Stomach (tissue), 9 donors: ENCODE results near the gene TWF1. TPM values are rescaled to one million over a fixed set of nuclear protein-coding genes. Genes with fewer than 3 reads are reported as not detected.

Source experiments
- DNase-seq, 2 donors: peaks; one replicate each; pipeline versions ENCODE4 v3.0.0 to v3.0.0-alpha.2; 2013 to 2019
- H3K27ac ChIP-seq, 5 donors: fragments of 200-600 bp in 4 of 5; sonication (generic) in 4 of 5; one replicate each; pipeline ENCODE4 v1.5.1; 2013 to 2019; ENCODE audit warnings: mild to moderate bottlenecking in 1 of 5, moderate library complexity in 1 of 5
- H3K27me3 ChIP-seq, 3 donors: fragments of 200-600 bp; sonication (generic); one replicate each; pipeline ENCODE4 v1.5.1; 2017 to 2019; ENCODE audit warnings: mixed run types in 1 of 3
- H3K36me3 ChIP-seq, 4 donors: fragments of 200-600 bp; sonication (generic); 1 replicate in 3 of 4; 2 replicates in 1 of 4; pipeline ENCODE4 v1.5.1; 2016 to 2019
- H3K4me1 ChIP-seq, 4 donors: fragments of 200-600 bp; sonication (generic); one replicate each; pipeline ENCODE4 v1.5.1; 2016 to 2019
- H3K4me3 ChIP-seq, 4 donors: fragments of 200-600 bp; sonication (generic) in 3 of 4; one replicate each; pipeline ENCODE4 v1.5.1; 2016 to 2019; ENCODE audit warnings: mild to moderate bottlenecking in 1 of 4
- H3K9me3 ChIP-seq, 4 donors: fragments of 200-600 bp; sonication (generic); one replicate each; pipeline ENCODE4 v1.5.1; 2016 to 2019
- CTCF ChIP-seq, 7 experiments: fragments of 450-650 bp in 4 of 7; fragments of 200-600 bp in 3 of 7; sonication (generic) in 3 of 7; IDR thresholded peaks; one replicate each; pipeline ENCODE4 v1.5.1; 2016 to 2019; ENCODE audit warnings: antibody characterized with exemption in 7 of 7, control low read depth in 2 of 7, mild to moderate bottlenecking in 1 of 7
- EP300 ChIP-seq: sonication (generic); formaldehyde crosslinking; IDR thresholded peaks from one replicate; pipeline ENCODE4 v1.6.1; 2017; ENCODE audit warnings: antibody characterized with exemption
- POLR2A ChIP-seq, 4 donors: fragments of 450-650 bp; IDR thresholded peaks; one replicate each; pipeline ENCODE4 v1.6.1; 2016; ENCODE audit warnings: antibody characterized with exemption in 4 of 4, control low read depth in 2 of 4, mild to moderate bottlenecking in 1 of 4, moderate library complexity in 1 of 4
- POLR2AphosphoS5 ChIP-seq, 3 donors: sonication (generic); formaldehyde crosslinking; IDR thresholded peaks; one replicate each; pipeline ENCODE4 v1.6.1; 2016; ENCODE audit warnings: antibody characterized with exemption in 3 of 3
- WGBS, 5 donors: extraction: QIAGEN DNeasy Blood & Tissue Kit in 3 of 5; methylation state at CpG; one replicate each; pipeline versions ENCODE4 v1.1.5 to v1.1.7; 2013 to 2018; 5-methylcytosine and 5-hydroxymethylcytosine counted together
- intact Hi-C: fragments of 100-400 bp; cut with DNase I; formaldehyde crosslinking; loops from one replicate; pipeline ENCODE4 v1.15.1; 2023; ENCODE audit warnings: low total_unique reads
- polyA plus RNA-seq, 3 donors: library from polyadenylated mRNA; stranded (reverse); fragments of 200-250 nt; gene quantifications; one replicate each; pipeline ENCODE4 v1.2.3, GENCODE V29; 2013
- total RNA-seq, 5 donors: library from RNA; depleted of rRNA; stranded (reverse); fragments of >200 nt; gene quantifications; one replicate each; pipeline versions ENCODE4 v1.1.0 to v1.2.3, GENCODE V29; 2014 to 2016
- donor health status: healthy with polysubstance abuse.
- donor health status: Bipolar disorder and iron deficiency.
- donor health status: healthy.

The TWF1 gene
- total and polyA plus RNA-seq, 8 donors = 44.3 to 164 (median 71.7) TPM

GRCh38 chr12:43786899-43787693 lies 19.0 kb downstream of the TWF1 start:
- Histone ChIP-seq H3K4me3 (no peak overlapping the region), H3K36me3 (peaks cover 18 to 69% (median 63%) of the 10 kb centered on the region in 4 donors), H3K4me1 (no peaks in the 10 kb centered on the region), H3K27ac (no peak overlapping the region), H3K27me3 (no peaks in the 10 kb centered on the region), H3K9me3 (no peaks in the 10 kb centered on the region)
- no peak for DNase-seq
- intact Hi-C loops = no loop called here
- TF ChIP-seq CTCF (IDR thresholded peaks at IDR 0.05) = no peak
- TF ChIP-seq POLR2A (IDR thresholded peaks at IDR 0.05) = no peak
- no peak for TF ChIP-seq POLR2AphosphoS5 (IDR thresholded peaks at IDR 0.05)
- no peak for TF ChIP-seq EP300

- Histone ChIP-seq H3K36me3 (peaks cover 9 to 95% (median 89%) of the 10 kb centered on the region in 4 donors), H3K4me3 (no peak overlapping the region)
- intact Hi-C loops = no loop called here
Measured at GRCh38 chr12:43776498-43776897, 29.6 kb downstream of the TWF1 start.

GRCh38 chr12:43766291-43766690 lies 39.8 kb downstream of the TWF1 start:
- no peaks in the 10 kb centered on the region for H3K27me3 ChIP-seq
- peaks cover 5 to 21% (median 13%) of the 10 kb centered on the region in 4 donors for H3K4me1 ChIP-seq
- peaks cover 4 to 34% (median 26%) of the 10 kb centered on the region in 4 donors for H3K36me3 ChIP-seq
- intact Hi-C loops = no loop called here
- no peak for DNase-seq
- no peak overlapping the region for H3K4me3 ChIP-seq
- no peak overlapping the region for H3K27ac ChIP-seq
- TF ChIP-seq CTCF (IDR thresholded peaks at IDR 0.05) = no peak
- no peak for TF ChIP-seq EP300
- no peak for TF ChIP-seq POLR2AphosphoS5 (IDR thresholded peaks at IDR 0.05)
- TF ChIP-seq POLR2A (IDR thresholded peaks at IDR 0.05) = no peak
- H3K9me3 ChIP-seq = no peaks in the 10 kb centered on the region

More at GRCh38 chr12:43776498-43776897, 29.6 kb downstream of the TWF1 start:
- TF ChIP-seq POLR2AphosphoS5 (IDR thresholded peaks at IDR 0.05) = no peak
- no peak for TF ChIP-seq EP300
- no peak for TF ChIP-seq POLR2A (IDR thresholded peaks at IDR 0.05)
- TF ChIP-seq CTCF (IDR thresholded peaks at IDR 0.05) = peak in 2 of 7 experiments; percentile 16 to 17
- DNase-seq = peak in 1 of 2 donors; percentile 60
- Histone ChIP-seq H3K27ac (no peak overlapping the region), H3K9me3 (no peaks in the 10 kb centered on the region), H3K27me3 (no peaks in the 10 kb centered on the region), H3K4me1 (no peaks in the 10 kb centered on the region)
- WGBS, 5 donors = 46 to 57% (median 51%) methylated on average over 3 of the region's 3 CpGs

- Histone ChIP-seq H3K4me1 (peaks cover 23 to 38% (median 31%) of the 10 kb centered on the region in 4 donors), H3K9me3 (no peaks in the 10 kb centered on the region), H3K36me3 (peaks cover 0 to 18% (median 12%) of the 10 kb centered on the region in 4 donors), H3K27ac (no peak overlapping the region), H3K27me3 (no peaks in the 10 kb centered on the region), H3K4me3 (no peak overlapping the region)
- intact Hi-C loops = no loop called here
- no peak for DNase-seq
- no peak for TF ChIP-seq CTCF (IDR thresholded peaks at IDR 0.05)
- no peak for TF ChIP-seq EP300
- TF ChIP-seq POLR2A (IDR thresholded peaks at IDR 0.05) = no peak
- no peak for TF ChIP-seq POLR2AphosphoS5 (IDR thresholded peaks at IDR 0.05)
Measured at GRCh38 chr12:43764528-43764927, 41.6 kb downstream of the TWF1 start.
